ENCODE measurements around the gene XXYLT1.

The XXYLT1 gene

DNA sequence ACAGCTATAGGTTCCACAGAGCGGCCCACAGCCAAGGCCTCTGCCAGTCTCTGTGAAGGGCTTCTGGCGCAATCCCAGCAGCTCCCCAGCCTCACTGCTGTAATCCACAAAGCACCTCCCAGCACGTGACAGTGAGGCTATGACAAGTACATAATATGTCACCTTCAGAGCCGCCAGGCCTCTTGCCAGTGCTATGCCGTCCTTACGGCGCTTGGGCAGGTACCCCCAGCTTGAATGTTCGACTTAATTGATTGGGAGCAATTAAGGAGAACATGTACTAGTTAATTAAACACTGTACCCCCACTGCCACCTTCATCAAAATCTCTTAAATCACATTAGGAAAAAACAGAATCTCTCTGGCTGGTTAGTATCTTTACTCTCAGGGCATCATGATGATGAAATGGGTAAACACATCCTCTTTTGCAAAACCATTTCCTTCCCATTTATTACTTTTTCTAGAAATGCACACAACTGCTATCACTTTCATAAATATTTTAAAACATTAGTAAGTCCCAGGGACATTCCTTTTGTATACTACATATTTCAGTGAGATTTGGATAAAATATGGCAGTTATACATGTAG is 169.9 kb downstream of the XXYLT1 start:
- TF ChIP-seq, protein P1, sequence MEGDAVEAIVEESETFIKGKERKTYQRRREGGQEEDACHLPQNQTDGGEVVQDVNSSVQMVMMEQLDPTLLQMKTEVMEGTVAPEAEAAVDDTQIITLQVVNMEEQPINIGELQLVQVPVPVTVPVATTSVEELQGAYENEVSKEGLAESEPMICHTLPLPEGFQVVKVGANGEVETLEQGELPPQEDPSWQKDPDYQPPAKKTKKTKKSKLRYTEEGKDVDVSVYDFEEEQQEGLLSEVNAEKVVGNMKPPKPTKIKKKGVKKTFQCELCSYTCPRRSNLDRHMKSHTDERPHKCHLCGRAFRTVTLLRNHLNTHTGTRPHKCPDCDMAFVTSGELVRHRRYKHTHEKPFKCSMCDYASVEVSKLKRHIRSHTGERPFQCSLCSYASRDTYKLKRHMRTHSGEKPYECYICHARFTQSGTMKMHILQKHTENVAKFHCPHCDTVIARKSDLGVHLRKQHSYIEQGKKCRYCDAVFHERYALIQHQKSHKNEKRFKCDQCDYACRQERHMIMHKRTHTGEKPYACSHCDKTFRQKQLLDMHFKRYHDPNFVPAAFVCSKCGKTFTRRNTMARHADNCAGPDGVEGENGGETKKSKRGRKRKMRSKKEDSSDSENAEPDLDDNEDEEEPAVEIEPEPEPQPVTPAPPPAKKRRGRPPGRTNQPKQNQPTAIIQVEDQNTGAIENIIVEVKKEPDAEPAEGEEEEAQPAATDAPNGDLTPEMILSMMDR (IDR thresholded peaks at IDR 0.05; ENCODE audit: low read depth, low read length, missing control alignments) = no peak
- no peak overlapping the region for H3K4me3 ChIP-seq (replicated peaks; ENCODE audit: low read depth, low read length)
- no peak for DNase-seq (ENCODE audit: extremely low read depth, low read depth)

DNA sequence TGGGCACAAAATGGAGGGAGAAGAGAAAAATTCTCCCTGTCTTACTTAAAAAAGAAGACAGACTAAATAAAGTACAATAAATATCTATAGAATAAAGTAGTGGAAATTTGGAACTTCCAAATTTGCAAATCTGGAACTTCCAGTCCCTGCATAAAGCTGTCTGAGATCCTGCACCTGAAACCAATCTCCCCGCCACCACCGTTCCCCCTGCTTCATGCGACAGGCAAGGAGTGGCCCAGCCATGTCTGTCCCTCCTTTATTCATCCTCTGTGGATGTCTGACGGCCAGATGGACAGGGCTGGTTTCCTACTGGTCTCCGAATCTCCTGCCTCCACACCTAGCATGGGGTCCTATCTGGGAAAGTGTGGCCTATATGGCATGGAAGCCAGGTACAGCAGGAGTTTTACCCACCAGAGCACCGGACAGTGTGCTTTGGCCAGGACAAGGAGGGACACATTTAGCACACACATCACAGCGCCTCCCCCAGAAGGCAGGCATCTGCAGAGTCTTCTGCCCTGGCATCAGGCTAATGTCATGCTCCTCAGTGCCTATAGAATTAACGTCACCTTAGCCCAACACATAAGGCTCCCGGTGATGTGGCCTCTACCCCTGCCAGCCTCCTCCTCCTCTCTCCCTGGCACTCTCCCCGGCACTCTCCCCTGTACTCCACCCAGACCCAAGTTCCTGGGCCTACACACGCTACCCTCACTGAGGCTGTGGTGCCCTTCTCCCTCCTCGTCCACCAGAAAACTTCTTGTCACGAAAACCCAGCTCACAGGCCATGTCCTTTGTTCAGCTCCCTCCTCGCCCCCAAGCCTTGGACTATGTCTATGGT is 170.8 kb downstream of the XXYLT1 start:
- TF ChIP-seq, protein P1 (IDR thresholded peaks at IDR 0.05; ENCODE audit: low read depth, low read length, missing control alignments) = no peak
- no peak overlapping the region for H3K4me3 ChIP-seq (replicated peaks; ENCODE audit: low read depth, low read length)
- DNase-seq (ENCODE audit: extremely low read depth, low read depth) = no peak

DNA sequence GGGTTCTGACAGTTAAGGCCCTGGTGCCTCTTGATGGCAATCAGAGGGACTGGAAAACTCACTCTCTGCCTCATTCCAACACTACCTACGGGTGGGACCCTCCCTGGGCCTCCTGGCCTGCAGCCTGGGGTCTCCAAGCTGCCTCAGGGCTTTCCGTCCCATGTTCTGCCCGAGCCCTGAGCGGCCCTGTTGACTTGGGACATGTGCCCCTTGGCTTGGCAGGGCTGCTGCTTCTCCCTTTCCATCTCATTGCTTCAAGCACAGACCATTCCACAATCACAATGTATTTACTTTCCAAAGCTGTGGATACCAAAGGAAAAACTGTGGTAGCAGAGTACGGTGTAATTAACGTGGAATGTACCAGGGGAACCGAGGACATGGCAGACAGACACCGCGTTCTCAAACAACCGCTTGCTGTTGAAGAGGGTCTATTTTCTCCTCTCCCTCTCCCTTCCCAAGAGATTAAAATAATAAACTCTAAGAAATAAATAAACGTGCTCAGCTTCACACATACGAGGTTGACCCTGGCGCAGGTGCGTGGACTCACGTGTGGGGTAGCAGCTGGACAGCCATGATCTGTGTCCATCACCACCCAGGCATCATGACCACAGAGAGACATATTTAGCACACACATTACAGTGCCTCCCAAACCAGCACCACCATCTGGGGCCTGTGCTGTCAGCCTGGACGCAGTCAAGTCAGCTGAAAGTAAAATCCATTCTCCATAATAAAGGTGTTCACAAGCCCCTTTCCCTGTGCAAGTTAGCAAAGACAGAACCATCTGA is 172.0 kb downstream of the XXYLT1 start:
- DNase-seq (ENCODE audit: extremely low read depth, low read depth) = no peak
- TF ChIP-seq, protein P1 (IDR thresholded peaks at IDR 0.05; ENCODE audit: low read depth, low read length, missing control alignments) = no peak
- no peak overlapping the region for H3K4me3 ChIP-seq (replicated peaks; ENCODE audit: low read depth, low read length)

DNA sequence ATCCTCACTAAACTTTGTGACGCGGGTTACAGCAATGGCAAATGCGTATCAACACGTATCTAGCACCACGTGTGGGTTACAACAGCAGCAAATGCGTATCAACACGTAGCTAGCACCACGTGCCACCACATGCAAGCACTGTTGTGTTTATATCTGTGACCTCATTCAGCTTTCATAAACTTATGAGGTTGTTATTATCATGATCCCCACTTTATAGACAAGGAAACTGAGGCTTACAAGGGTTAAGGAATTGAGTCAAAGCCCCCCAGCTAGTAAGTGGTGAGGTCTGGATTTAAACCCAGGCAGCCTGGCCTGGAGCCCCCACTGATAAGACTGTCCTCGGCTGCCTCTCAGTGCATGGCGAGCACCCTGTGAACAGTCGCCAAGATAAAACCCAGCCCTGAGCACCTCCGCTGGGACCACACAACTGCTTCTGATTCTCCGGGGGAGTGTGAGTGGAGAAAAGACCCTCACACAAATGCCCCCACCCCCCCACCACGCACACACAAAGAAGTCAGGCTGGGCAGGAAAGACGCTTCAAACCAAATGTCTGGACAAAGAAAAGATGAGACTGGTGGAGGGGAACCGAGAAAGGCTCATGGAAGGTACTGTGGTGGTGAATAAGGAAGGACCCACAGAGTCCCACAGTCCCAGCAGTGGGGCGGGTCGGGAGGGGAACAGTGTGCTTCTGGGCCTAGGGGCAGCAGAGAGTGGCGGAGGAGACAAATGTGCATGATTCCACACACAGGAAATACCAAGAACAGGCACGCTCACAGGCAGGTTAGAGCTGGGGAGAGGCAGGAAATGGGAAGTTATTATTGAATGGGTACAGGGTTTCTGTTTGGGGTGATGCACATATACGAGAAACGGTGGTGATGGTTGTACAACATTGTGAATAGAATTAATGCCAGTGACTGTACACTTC is 173.4 kb downstream of the XXYLT1 start:
- TF ChIP-seq, protein P1 (IDR thresholded peaks at IDR 0.05; ENCODE audit: low read depth, low read length, missing control alignments) = no peak
- no peak for DNase-seq (ENCODE audit: extremely low read depth, low read depth)

DNA sequence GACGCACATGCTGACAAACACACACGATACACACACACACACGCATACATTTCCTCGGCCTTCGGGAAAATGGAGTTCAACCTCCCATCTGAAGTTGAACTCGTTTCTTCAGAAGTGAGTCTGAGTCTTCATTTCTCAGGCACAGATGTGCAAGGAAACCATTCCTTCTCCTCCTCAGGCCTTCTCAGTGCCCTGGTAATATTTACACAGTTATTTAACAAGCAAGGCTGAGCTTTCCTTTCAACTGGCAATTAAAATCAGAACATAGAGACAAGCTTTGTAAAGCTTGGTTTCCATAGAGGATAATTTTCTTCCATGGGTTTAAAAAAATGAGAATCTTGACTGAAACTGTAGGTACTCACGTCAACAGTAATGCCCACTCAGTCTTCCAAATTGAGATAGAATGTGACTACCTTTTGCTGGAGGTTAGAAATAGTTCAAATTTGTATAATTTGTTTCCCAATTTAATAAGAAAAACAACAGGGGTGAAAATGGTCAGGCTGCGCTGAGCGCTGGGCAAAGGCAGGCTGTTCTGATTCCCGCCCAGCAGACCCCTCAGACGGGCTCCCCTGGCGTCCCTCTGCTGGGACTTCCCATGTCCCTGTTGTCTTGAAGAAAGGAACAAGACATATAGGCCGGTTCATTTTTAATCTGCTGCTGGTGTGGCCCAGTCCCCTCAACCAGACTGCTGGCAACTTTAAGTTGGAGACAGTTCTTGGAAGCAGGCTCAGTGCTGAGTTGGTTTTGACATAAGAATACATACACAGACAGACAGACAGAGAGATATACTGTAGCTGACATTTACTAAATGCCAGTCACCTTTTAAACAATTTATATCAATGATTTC is 174.3 kb downstream of the XXYLT1 start:
- TF ChIP-seq, protein P1 (IDR thresholded peaks at IDR 0.05; ENCODE audit: low read depth, low read length, missing control alignments) = no peak
- no peak for DNase-seq (ENCODE audit: extremely low read depth, low read depth)
- H3K4me3 ChIP-seq (replicated peaks; ENCODE audit: low read depth, low read length) = no peak overlapping the region

More for the DNA sequence above, 173.4 kb downstream of the XXYLT1 start:
- H3K4me3 ChIP-seq (replicated peaks; ENCODE audit: low read depth, low read length) = no peak overlapping the region

Data from HFF-Myc (cell line).